NCI-H2081 treated with DMSO at 0.1 percent for 48 hours (cell line): ENCODE results near the gene VGF.

Experiments used
- DNase-seq: peaks from one replicate; lab custom pipeline; 2025; lab: John Stamatoyannopoulos, UW

Gene VGF

GRCh38 chr7:101185258-101185839, 20.0 kb upstream of the VGF start:
- no peak for DNase-seq

- no peak for DNase-seq
Measured at GRCh38 chr7:101180130-101180755, 14.9 kb upstream of the VGF start, which contains the start of gene NAT16. NAT16 (minus strand) TSS chr7:101180293; CDS start chr7:101174807, 5,486 bp downstream.

- no peak for DNase-seq
Measured at GRCh38 chr7:101179713-101180112, 14.3 kb upstream of the VGF start.

- no peak for DNase-seq
Measured at GRCh38 chr7:101179117-101179516, 13.7 kb upstream of the VGF start.

DNA sequence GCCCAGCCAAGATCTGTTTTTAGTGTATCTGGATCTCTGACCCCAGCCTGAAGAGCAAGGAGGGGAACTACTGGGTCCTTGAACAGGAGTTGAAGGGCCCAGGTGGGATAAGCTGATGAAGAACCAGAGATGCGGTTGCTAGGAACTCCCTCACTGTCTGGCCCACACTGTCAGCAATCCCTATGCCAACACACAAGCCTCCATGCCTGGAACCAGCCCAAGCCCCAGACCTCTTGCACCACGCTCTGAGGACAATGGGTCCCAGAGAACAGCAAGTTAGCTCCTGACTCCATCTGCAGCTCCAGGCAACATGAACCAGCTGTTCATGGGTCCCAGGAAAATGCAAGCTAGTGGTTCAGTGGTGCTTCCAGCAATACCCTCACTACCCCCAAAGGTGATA, 12.3 kb upstream of the VGF start:
- DNase-seq = no peak

DNA sequence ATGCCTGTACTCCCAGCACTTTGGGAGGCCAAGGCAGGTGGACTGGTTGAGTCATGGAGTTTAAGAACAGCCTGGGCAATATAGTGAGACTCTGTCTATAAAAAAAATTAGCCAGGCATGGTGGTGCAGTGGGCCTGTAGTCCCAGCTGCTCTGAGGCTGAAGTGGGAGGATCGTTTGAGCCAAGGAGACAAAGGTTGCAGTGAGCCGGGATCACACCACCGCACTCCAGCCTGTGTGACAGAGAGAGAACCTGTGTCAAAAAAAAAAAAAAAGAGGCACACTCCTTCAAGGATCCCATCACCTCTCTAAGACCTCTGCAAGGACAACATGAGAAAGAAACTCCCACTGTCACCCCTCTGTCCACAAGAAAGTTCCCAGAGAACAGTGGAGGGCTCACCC, 10.3 kb upstream of the VGF start:
- DNase-seq = no peak

DNA sequence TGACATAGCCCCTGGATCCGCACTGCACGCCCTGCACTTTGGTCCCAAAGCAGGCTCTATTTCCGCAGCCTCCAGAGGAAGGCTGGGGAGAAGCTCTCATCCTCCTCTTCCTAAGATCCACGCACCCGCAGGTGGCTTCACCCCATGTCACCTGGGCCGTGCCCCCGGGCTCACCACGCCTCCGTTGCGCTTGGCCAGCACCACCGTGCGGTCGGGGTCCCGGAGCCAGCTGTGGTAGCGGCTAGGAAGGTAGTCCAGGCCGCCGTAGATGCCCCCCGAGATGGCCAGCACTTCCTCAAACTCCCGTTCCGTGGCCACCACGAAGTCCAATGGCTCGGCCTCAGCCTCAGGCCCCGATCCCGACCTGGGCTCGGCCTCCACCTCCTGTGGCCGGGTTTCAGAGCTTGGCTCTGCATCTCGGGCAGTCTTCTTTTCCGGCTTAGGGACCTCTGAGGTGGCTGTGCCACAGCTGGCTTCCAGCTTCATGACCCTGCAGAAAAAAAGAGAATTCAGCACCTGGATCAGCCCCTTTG, 9.0 kb upstream of the VGF start:
- DNase-seq = no peak

DNA sequence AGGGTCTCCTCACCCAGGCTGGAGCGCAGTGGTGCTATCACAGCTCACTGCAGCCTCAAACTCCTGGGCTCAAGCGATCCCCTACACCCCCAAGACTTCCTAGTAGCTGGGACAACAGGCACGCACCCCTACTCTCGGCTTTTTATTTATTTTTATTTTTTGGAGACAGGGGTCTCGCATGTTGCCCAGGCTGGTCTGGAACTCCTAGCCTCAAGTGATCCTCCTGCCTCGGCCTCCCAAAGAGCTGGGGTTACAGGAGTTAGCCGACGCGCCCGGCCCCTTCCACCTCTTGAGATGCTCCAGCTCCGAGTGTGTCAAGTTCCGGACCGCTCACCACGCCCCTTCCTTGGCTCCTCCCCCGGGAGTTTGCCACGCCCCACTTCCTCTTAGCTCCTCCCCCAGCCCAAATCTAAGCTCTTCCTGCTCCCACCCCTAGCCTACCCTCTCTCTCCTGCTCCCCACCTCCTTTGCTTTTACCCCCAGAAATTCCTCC, 8.4 kb upstream of the VGF start:
- no peak for DNase-seq

GRCh38 chr7:101172854-101173751, 7.7 kb upstream of the VGF start:
- peak; percentile 36 for DNase-seq

DNA sequence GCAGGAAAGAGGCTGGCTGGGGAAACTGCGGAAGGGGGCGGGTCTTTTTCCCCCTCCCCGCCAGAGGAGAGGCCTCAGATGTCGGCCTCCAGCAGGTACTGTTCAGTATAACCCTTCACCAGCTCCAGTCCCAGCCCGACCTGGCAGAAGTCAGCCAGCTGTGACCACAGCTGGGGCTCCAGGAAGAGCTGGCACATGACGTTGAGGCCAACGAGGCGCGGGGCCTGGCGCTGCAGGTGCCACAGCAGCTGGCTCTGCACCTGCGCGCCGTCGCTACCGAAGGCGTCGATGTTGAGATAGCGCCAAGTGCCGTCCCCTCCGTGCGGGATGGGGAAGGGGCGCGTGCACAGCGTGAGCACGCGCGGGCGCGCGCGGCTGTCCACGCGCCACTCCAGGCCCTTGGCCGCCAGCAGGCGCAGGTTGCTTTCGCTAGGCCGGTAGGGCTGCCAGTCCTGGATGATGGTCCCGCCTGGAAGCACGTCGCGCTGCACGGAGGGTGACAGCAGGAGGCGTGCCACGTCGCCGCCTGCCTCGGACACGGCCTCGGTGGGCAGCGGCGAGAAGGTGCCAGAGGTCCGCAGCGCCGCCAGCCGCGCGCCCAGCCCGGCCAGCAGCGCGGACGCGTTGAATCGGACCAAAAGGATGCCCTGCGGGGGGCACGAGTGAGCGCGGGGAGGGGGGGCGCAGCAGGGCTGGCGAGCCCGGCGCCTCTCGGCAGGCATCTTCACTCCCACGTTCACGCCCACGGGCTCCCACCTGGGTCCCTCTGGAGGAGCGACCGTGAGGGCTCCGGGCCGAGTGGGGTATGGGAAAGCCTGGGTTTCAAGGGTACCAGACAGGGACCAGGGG, 6.9 kb upstream of the VGF start:
- peak; percentile 40 for DNase-seq

DNA sequence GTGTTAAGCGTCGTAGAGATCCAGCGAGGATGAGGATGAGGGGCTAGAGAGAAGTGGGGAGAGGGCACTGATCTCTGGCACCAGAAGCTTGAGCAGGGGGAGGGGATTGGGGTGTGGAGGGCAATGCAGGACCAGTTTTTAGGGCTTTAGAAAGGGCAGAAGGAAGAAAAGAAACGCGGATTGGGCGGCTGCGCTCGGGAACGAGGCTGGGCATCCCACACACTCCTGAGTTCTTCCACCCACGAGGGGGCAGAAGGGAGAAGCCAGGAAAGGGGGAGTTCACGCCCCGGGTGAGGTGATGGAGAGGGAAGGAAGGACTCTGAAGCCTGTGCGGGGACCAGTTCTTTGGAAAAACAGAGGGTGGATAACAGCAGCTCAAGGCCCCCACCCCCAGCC, 6.1 kb upstream of the VGF start:
- no peak for DNase-seq

DNA sequence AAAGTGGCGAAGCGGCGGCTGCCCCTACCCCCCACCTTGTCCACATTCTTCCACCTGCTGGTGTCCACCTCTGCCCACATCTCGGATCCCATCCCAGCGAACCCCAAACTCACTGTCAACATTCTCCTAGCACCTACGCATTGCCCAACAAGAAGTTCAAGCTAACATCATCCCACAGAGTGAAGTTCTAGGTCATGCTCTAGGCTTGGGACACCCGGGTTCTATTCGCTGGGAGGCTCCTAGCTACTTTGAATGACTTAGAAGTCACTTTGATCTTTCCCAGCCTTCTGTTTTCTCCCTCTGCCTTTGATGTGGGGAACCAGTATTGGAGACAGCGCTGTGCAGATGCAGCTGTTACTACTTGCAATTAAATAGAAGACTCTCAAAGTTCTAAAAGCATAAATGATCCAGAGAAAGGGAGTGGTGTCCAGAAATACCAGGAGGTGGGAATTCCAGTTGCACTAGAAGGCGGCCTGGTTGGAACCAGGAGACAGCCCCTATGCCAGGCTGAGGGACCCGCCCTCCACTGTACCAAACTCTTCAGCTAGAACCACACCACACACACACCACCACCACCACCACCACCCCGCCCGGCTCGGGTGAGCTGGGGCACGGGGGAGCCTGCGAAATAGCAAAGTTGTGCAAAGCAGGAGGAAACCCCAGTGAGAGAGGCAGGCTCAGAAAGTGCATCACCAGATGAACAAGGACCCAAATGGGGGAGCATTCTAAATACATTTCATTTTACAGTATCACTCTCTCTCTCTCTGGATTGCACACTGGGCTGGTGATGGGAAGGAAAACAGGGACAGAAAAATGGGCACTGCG, 5.5 kb upstream of the VGF start:
- DNase-seq = no peak

- no peak for DNase-seq
Measured at GRCh38 chr7:101169838-101170551, 4.6 kb upstream of the VGF start.

GRCh38 chr7:101169110-101169837, 3.9 kb upstream of the VGF start:
- no peak for DNase-seq

- no peak for DNase-seq
Measured at GRCh38 chr7:101168412-101169049, 3.2 kb upstream of the VGF start.

DNA sequence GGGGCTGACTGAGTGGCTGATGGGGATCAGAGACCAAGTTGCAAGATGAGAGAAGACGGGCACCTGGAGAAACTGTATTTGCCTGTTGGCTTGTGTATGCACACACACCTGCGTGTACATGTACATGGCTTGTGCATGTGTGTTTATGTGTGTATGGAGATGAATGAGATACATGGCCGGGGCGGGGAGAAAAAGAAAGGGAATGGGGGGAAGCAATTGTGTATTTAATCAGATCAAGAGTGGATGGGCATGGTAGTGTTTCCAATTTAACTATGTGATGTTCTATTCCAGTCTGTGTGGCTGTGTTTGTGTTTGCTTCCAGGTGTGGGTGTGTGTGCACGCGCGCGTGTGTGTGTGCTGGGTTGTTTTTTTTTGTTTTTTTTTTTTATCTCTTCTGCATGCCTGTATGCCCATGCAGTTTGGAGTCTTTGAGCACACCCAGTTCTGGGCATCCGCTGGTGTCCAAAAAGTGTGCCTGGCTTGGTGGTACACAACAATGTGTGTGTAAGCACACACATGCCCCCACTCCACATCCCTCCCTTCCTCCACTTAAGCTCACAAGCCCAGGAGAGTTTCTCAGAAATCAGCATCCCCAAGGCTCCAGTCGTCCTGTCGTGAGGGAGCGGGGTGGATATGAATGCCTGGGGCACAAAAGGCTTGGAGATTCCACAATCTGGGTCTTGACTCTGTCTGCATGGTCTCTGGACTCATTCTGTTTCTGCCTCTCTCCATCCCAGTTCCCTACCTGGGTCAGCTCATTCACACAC, 2.5 kb upstream of the VGF start:
- DNase-seq = no peak

- DNase-seq = no peak
Measured at GRCh38 chr7:101166909-101167644, 1.7 kb upstream of the VGF start.

DNA sequence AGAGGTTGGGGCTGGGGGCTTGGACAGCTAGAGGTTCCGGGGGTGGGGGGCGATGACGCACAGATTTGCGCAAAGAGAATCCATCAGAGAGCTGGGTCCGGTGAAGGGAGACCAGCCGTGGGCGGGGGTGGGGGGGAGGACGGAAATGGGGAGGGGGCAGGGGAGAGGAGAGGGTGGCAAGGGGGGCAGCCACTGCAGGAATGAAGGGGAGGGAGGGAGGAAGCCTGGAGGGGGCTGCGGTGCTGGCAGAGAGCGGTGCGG, 1.2 kb upstream of the VGF start:
- no peak for DNase-seq
